ENCODE data around the gene NSMF. TPM values are rescaled to one million over a fixed set of nuclear protein-coding genes. Genes with fewer than 3 reads are reported as not detected.

NSMF gene
- total and polyA plus RNA-seq, 2 of the 4 experiments (the other 2 are of a cell fraction), result 7.7 to 40.9 TPM

DNA sequence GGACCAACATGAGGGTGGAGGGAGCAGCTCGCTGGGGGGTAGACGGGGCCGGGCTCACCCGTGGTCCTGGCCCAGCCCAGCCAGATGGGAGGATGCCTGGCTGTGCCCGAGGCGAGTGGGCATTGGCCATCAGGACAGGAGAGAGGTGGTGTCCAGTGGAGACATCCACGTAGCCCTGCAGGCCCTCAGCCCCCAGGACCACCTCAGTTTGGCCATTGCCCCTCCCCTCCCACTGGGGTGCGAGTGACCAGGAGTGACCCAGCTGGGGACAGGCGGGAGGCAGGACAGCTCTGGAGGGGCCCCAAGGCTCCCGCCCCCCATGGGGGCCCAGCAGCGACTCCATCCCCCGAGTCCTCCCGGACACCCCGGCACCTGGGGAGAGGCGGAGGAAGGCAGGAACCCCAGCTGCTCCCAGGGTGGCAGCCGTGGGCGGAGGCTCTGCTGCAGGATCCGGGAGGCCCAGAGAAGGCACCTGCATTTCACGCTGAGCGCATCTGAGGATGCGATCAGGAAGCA lies 27.7 kb downstream of the NSMF start:
- no peak overlapping the region for H3K14ac ChIP-seq (replicated peaks; ENCODE audit: low read depth, low read length)
- no peak overlapping the region for H2BK20ac ChIP-seq (ENCODE audit: low read depth, low read length)
- no peaks in the 10 kb centered on the region for H3K36me3 ChIP-seq (ENCODE audit: control insufficient read depth, insufficient read depth, low read length)
- H4K5ac ChIP-seq (ENCODE audit: low read depth, low read length), result no peak overlapping the region
- no peak overlapping the region for H3K56ac ChIP-seq (ENCODE audit: extremely low read depth, insufficient read depth, low read length)
- H2BK15ac ChIP-seq (ENCODE audit: low read depth, low read length), result no peak overlapping the region
- H3K79me1 ChIP-seq (ENCODE audit: low read depth in 1 of 2, low read length in 2 of 2), result no peaks in the 10 kb centered on the region
- H3K9me3 ChIP-seq (ENCODE audit: control insufficient read depth, insufficient read depth, low read length), result no peaks in the 10 kb centered on the region
- no peak overlapping the region for H3K9ac ChIP-seq (ENCODE audit: low read depth, low read length)
- no TSS peak for BruUV-seq (replicated peaks)
- H3K4me1 ChIP-seq (ENCODE audit: control insufficient read depth, insufficient read depth, low read length), result peaks cover 5% of the 10 kb centered on the region
- H4K20me1 ChIP-seq (ENCODE audit: insufficient read depth, low read length), result no peaks in the 10 kb centered on the region
- H2AK9ac ChIP-seq (replicated peaks; ENCODE audit: low read depth, low read length, poor library complexity), result no peak overlapping the region
- intact Hi-C loops (cut with micrococcal nuclease) (no loop called here), dilution Hi-C loops (cut with HindIII; ENCODE audit: low sequenced_read_pairs, unreplicated experiment) (no loop called here), in situ Hi-C loops (cut with MboI; ENCODE audit: low sequenced_read_pairs) (no loop called here)
- no peak overlapping the region for H4K8ac ChIP-seq (ENCODE audit: low read depth in 2 of 2, low read length in 2 of 2)
- 81% methylated on average over 8 of the region's 21 CpGs; no CpG with 5 or more reads in 1 of the 2 experiments for WGBS, 2 experiments (ENCODE audit: extremely low coverage in 2 of 2, insufficient read length in 1 of 2)
- H2AK5ac ChIP-seq (ENCODE audit: low read depth, low read length), result no peak overlapping the region
- H4K91ac ChIP-seq (ENCODE audit: insufficient read depth, low read depth, low read length), result no peak overlapping the region
- ATAC-seq (ENCODE audit: low read depth) (no peak), DNase-seq (no peak)
- no peak overlapping the region for H3K4me2 ChIP-seq (ENCODE audit: low read depth, low read length)
- ChIA-PET CTCF (no interaction called here), POLR2A (ENCODE audit: unreplicated experiment) (no interaction called here)
- no peak overlapping the region for H3K18ac ChIP-seq (ENCODE audit: low read depth, low read length)
- no peaks in the 10 kb centered on the region for H3K27me3 ChIP-seq (ENCODE audit: control insufficient read depth, insufficient read depth, low read length)
- no peak overlapping the region for H2BK5ac ChIP-seq (ENCODE audit: low read depth, low read length, poor library complexity, severe bottlenecking)
- no peak overlapping the region for H3K4me3 ChIP-seq (ENCODE audit: insufficient read depth, low read depth, low read length)
- H3K9me1 ChIP-seq (ENCODE audit: insufficient read depth, low read length), result no peaks in the 10 kb centered on the region
- no peak overlapping the region for H3K27ac ChIP-seq (ENCODE audit: insufficient read depth, low read length)
- TF ChIP-seq ELK1 (IDR thresholded peaks at IDR 0.05; ENCODE audit: borderline replicate concordance, low read depth, low read length) (no peak), MAFK (IDR thresholded peaks at IDR 0.05; ENCODE audit: low read depth, low read length) (no peak), MXI1 (IDR thresholded peaks at IDR 0.05; ENCODE audit: borderline replicate concordance, low read depth, low read length) (no peak), USF2 (IDR thresholded peaks at IDR 0.05; ENCODE audit: low read depth, low read length) (no peak), FOS (IDR thresholded peaks at IDR 0.05; ENCODE audit: low read depth, low read length) (no peak), BHLHE40 (IDR thresholded peaks at IDR 0.05; ENCODE audit: low read depth, low read length) (no peak), POLR2A (IDR thresholded peaks at IDR 0.05; ENCODE audit: low read depth, low read length) (no peak), MAZ (IDR thresholded peaks at IDR 0.05; ENCODE audit: borderline replicate concordance, low read depth, low read length) (no peak), CEBPB (IDR thresholded peaks at IDR 0.05; ENCODE audit: low read depth, low read length) (no peak), RFX5 (IDR thresholded peaks at IDR 0.05; ENCODE audit: low read depth, low read length) (no peak)
- TF ChIP-seq, protein P1, sequence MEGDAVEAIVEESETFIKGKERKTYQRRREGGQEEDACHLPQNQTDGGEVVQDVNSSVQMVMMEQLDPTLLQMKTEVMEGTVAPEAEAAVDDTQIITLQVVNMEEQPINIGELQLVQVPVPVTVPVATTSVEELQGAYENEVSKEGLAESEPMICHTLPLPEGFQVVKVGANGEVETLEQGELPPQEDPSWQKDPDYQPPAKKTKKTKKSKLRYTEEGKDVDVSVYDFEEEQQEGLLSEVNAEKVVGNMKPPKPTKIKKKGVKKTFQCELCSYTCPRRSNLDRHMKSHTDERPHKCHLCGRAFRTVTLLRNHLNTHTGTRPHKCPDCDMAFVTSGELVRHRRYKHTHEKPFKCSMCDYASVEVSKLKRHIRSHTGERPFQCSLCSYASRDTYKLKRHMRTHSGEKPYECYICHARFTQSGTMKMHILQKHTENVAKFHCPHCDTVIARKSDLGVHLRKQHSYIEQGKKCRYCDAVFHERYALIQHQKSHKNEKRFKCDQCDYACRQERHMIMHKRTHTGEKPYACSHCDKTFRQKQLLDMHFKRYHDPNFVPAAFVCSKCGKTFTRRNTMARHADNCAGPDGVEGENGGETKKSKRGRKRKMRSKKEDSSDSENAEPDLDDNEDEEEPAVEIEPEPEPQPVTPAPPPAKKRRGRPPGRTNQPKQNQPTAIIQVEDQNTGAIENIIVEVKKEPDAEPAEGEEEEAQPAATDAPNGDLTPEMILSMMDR (conservative IDR thresholded peaks at IDR 0.05; ENCODE audit: low read depth, low read length), result no peak
- no peak overlapping the region for H3K4ac ChIP-seq (ENCODE audit: low read depth, low read length)
- no peak overlapping the region for H2BK120ac ChIP-seq (ENCODE audit: low read depth, low read length)
- H2AFZ ChIP-seq (replicated peaks; ENCODE audit: low read length, poor library complexity), result no peak overlapping the region
- H3K23ac ChIP-seq (ENCODE audit: low read depth, low read length), result no peak overlapping the region

Measured in IMR-90 (cell line).